HG03280 (cell line): ENCODE data around the gene GCH1.
A peak's percentile ranks its signal among the peaks of the same experiment; 100 is the strongest.
"Not testable (repeated sequence)": the region's sequence is repeated elsewhere in the genome, so short reads cannot be mapped to it uniquely, and the experiment has no call there.

Experiments
- ATAC-seq: cut with Tn5 transposase; IDR thresholded peaks from one replicate; pipeline ENCODE4 v1.9.1; 2021; ENCODE audit warnings: mild to moderate bottlenecking, moderate library complexity; ENCODE audit not compliant: unreplicated experiment

Gene GCH1

GRCh38 chr14:54908973-54909372 is 6.3 kb upstream of the GCH1 start:
- not testable (repeated sequence) for ATAC-seq

- ATAC-seq: peak; percentile 69
These were observed 5.6 kb upstream of the GCH1 start for GRCh38 chr14:54908190-54908589.

GRCh38 chr14:54906075-54906474 is 3.4 kb upstream of the GCH1 start:
- ATAC-seq: no peak

GRCh38 chr14:54902143-54902520 is 494 bp downstream of the GCH1 start:
- ATAC-seq: peak; percentile 56

GRCh38 chr14:54901380-54902142 is 1.1 kb downstream of the GCH1 start:
- ATAC-seq: no peak

- ATAC-seq: no peak
These were observed 3.1 kb downstream of the GCH1 start for GRCh38 chr14:54899573-54899972.

- not testable (repeated sequence) for ATAC-seq
These were observed 4.6 kb downstream of the GCH1 start for GRCh38 chr14:54897809-54898555.

GRCh38 chr14:54895683-54896082 is 6.9 kb downstream of the GCH1 start:
- ATAC-seq: no peak

- no peak for ATAC-seq
These were observed 7.6 kb downstream of the GCH1 start for GRCh38 chr14:54894995-54895394.

GRCh38 chr14:54893151-54893760 is 9.4 kb downstream of the GCH1 start:
- ATAC-seq: no peak

- ATAC-seq: no peak
These were observed 11.0 kb downstream of the GCH1 start for GRCh38 chr14:54891471-54892245.

GRCh38 chr14:54890788-54891187 is 11.8 kb downstream of the GCH1 start:
- peak; percentile 75 for ATAC-seq

GRCh38 chr14:54889919-54890318 is 12.7 kb downstream of the GCH1 start:
- no peak for ATAC-seq

- ATAC-seq: no peak
These were observed 20.1 kb downstream of the GCH1 start for GRCh38 chr14:54882521-54882920.

GRCh38 chr14:54881761-54882401 is 20.7 kb downstream of the GCH1 start:
- peak; percentile 49 for ATAC-seq

- ATAC-seq: peak; percentile 54
These were observed 21.3 kb downstream of the GCH1 start for GRCh38 chr14:54881235-54881760.

- ATAC-seq: no peak
These were observed 25.0 kb downstream of the GCH1 start for GRCh38 chr14:54877703-54878021.

- no peak for ATAC-seq
These were observed 25.5 kb downstream of the GCH1 start for GRCh38 chr14:54877015-54877702.

- ATAC-seq: not testable (repeated sequence)
These were observed 27.0 kb downstream of the GCH1 start for GRCh38 chr14:54875648-54876047.
